HS-27A (cell line): Measurements from ENCODE around the gene NAALADL2.

ENCODE experiments used
- DNase-seq: peaks from one replicate; pipeline ENCODE4 v3.0.0-alpha.2; 2012; ENCODE audit warnings: low read depth, missing footprints

The NAALADL2 gene

DNA sequence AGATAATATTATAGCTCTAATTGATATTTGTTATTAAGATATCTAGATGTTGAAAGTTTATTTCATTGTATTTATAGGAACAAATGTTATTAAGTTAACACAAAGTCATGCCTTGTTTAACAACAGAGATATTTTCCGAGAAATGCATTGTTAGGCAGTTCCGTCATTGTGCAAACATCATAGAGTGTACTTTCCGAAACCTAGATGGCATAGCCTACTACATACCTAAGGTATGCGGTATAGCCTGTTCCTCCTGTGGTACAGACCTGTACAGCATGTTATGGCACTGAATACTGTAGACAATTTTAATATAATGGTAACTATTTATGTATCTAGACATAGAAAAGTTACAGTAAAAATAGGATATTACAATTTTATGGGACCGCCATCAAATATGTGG, 114.3 kb downstream of the NAALADL2 start:
- DNase-seq = no peak

DNA sequence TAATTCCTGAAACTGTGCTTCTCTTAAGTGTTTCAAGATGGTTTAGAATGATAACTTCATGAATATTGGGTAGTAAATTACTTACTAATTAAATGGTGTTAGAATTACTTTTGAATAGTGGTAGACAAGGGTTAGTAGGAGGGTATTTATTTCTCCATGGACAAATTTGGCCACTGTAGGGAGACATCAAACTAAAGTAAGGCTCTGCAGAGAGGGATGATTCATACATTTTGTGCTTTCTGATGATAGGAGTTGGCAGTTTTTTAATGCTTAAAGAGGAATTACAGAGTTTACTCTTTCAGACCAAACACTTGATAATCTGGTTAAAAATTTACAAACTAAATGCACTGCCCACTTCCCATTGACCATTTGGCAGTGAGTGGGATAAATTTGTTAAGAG, 127.6 kb downstream of the NAALADL2 start:
- DNase-seq = no peak

DNA sequence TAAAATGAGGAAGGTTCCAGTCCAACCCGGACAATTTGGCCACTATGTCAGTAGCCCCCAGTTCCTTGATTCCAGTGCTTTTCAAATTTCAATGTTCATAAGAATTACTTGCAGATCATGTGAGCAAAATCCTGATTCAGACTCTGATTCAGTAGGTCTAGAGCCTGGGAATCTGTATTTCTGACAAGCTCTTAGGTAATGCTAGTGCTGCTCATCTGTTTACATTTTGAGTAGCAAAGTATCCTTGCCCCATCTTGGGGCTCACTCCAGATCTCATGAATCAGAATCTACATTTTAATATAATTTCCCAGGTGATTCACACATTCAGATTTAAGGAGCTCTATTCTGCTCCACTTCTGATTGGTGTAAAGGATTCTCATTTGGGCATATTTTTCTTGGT, 142.0 kb downstream of the NAALADL2 start:
- DNase-seq = no peak

DNA sequence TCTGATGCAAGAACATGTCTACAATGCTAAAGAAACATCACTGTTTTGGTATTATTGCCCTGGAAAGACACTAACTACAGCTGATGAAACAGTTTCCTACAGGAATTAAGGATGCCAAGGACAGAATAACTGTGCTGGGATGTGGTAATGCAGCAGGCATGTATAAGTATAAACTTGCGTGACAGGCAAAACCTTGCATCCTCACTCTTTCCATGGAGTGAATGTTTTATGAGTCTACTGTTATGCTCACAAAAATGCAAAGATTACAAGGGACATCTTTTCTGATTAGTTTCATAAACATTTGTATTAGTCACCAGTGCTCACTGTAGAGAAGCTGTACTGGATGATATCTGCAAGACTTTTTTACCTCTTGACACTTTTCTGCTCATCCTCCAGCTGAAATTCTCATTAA, 143.6 kb downstream of the NAALADL2 start:
- peak; percentile 51 for DNase-seq

DNA sequence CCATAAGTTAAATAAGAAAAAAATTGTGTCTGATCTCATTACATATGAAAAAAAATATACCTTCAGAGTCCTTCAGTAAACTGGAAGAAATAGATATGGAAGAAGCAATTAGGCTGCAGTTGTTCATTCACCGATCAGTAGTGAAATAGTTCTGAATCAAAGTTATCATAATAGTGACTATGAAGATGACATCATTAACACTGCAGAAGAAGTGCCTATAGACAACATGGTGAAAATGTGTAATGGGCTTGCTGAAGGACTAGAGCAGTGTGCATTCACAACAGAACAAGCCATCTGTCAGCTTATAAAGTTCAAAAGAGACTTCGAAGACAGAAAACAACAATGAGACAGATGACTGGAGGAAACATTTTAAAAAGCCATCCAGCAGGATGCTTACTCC, 144.5 kb downstream of the NAALADL2 start:
- DNase-seq = no peak

DNA sequence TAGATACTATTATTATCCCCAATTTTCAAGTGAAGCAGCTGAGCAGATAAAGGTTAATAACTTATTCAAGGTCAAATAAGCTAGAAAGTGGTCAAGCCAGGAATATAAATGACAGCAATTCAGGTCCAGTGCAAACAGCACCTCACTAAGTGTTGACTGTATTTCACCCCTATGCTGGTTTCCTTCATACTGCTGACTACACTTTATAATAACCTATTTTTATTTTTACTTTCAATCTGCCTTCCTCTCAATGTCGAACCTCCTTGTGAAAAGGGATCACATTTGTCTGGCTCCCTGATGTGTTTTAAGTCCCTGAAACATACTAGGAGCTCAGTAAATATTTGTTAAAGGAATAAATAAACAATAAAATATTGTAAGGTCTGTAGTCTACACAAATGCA, 146.1 kb downstream of the NAALADL2 start:
- DNase-seq = no peak

DNA sequence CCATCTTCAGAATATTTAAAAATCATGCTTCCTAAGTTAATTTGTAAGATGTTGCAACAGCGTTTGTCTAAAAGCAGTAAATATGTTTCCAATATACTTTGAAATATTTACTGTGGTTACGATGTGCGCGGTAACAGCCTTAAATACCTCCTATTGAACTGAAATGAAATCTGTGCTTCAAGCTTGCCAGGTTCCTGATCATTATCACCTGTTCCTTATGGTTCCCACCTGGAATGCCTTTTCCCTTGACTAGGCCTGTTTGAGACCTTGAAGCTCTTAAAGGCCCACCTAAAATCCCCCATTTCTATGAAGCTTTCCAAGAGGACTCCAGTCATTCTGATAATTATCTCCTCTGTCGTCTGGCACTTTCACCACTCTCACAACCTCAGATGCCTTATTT, 146.7 kb downstream of the NAALADL2 start:
- no peak for DNase-seq

DNA sequence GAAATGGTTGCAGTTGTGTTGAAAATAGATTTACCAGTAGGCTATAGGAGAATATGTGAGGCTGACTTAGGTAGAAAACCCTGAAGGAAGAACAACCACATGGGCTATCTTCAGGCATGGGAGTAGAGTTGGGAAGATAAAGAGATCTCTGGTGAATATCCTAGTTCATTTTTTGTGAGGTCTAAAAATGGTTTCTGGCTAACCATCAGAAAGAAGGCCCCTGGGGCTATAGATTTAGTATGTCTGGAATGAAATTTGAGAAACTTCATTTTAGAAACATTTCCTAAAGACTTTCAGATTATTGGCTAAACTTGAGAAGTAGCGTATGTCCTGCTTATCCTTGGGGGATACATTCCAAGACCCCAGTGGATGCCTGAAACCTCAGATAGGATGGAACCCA, 148.2 kb downstream of the NAALADL2 start:
- no peak for DNase-seq

DNA sequence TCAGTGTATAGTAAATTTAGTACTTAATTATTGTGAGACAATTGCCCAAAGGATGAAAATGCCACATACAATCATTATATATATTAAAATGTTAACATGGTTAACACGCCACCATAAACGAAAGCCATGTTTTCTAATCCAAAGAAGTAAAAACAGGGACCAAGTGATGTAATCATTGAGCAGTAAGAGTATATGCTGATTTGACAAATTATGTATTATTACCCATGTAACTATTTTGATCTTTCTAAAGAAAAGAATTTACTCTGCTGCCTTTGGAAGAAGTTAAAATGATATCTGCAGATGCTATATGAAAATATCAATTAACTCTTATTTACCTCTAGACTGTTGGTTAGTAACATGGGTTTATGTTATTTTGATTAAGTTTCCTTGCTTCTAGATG, 150.2 kb downstream of the NAALADL2 start:
- no peak for DNase-seq

DNA sequence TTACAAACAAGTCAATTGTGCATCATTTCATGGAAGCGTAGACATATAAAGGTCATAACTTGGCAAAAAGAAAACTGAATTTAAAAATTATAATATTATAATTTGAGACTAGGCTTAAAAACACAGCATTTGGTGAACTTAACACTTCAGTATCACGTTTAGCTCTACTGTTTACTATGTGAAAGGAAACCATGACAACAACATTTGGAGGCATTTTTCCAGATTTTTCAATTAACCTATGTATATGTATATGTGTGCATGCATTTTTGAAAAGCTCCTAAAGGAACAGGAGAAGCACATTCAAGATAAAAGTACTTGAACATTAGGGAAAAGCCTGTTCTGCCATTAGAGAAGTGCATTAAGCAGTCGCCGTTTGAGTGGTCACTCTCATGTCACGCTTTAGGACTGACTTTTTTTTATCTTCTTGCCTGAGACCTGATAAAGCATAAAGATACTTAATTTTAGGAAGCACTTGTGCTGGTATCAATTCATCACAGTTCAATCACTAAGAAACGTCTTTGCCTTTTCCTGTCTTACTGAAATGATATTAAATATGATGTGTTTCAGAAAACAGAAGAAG, 156.0 kb downstream of the NAALADL2 start:
- DNase-seq = no peak

DNA sequence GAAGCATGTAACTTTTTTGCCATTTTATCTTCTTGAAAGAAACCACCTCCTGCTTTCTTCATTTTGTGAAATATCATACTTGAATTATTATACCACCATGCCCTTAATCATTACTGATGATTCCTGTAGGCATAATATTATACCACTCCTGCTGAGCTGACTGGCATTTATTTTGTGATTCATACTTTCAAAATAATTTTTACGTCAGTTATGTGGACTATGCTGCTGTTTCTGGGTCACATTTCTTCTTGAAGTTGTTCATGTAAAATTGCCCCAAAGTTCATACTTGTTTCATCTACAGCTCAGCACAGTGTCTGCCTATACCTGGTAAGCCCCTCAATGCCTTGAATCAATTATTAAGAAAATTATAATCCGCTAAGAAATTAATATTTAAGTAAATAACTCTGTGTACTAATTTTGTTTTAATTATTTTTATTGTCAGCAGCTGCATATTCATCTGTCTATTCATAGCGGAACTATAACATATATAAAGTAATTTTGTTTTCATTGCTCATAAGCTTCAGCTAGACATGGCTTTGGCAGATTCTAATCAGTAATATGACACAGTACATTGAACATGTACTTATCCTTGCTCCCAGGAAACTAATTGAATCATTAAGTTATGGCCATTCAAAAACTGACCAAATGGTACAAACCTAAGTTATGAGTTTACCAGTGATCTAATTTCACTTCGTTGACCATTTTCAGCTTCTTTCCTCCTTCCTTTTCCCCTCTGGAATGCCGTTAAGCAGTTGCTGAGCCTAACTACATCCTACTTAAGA, 160.0 kb downstream of the NAALADL2 start:
- no peak for DNase-seq

DNA sequence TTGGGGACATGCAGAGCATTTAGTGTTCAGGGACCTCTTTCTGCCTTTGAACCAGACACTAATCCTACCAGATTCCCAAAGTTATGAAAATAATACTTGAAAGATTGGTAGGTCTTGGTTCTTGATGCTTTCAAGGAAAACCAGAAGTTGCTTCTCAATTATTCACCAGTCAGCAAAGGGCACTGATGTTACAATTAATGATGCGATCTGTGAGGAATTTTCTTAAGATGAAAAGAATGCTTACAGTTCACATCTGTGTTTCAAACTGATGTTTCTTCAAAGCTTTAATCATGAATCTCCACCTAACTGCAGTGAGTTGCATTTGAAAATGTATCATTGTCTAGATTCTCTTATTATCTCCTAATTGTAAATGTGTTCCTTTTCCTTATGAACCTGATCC, 161.0 kb downstream of the NAALADL2 start:
- DNase-seq = no peak

DNA sequence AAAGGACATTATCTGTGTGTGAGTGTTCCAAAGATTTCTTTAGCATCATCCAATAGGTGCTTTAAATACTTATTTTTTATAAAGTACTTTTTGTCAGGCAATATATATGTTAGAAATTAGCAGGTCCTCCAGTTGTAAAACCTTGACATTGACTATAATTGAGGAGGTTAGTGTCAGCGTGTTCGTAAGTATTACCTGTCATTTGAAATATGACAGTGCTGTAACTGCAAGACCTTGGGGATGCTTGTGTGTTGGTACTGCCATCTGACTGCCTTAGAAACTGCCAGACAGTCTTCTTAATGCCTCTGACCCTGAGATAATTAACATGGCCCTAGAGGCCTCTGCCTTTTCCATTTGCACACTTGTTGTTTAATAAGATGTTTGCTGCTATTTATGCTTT, 170.7 kb downstream of the NAALADL2 start:
- no peak for DNase-seq

DNA sequence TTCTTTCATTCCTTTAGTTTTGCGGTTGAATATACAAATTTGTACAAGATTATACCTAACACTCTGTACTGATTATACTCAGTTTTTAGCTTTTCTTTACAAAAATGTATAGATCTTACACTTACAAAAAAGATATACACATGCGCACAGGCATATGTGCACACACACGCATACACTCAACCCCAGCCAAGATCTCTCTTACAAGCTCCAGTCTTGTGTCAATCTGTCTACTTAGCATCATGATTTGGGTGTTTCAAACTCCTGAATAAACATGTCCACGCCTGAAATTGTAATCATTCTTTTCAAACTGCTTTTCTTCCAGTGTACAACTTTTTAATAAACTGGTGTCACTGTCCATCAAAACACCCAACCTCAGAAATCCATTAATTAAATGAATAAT, 180.7 kb downstream of the NAALADL2 start:
- no peak for DNase-seq

DNA sequence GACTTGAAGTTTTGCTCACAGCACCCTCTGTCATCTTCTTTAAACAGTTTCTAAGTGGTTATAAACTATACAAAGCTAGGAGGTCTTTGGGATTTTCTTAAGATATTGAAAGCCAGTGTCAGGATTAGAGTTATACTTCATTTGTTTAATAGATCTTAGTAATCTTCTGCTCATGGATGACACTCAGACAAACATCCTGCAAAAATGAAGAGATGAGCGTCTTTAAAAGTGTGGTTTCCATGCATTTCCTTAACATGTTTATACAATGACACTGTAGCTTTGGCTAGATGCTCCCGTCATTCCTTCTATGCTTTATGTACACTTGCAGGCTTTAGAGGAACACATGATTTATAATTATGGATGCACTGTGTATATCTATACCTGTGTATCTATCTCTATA, 182.2 kb downstream of the NAALADL2 start:
- no peak for DNase-seq

DNA sequence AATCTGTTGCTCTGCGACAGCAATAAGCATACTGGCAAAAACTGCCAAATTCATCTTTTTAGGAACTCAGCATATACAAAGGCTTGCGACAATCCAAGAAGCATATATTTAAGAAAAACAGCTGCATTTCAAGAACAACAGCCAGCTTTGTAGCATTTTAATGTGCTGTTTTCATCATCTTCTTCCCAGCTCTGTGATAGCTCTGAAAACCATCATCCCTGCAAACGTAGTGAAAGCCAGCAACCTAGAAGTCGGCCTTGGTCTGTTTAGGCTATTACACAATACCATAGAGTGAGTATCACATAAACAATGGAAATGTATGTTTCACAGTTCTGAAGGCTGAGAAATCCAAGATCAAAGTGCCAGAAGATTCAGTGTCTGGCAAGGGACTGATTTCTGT, 187.5 kb downstream of the NAALADL2 start:
- DNase-seq = no peak

DNA sequence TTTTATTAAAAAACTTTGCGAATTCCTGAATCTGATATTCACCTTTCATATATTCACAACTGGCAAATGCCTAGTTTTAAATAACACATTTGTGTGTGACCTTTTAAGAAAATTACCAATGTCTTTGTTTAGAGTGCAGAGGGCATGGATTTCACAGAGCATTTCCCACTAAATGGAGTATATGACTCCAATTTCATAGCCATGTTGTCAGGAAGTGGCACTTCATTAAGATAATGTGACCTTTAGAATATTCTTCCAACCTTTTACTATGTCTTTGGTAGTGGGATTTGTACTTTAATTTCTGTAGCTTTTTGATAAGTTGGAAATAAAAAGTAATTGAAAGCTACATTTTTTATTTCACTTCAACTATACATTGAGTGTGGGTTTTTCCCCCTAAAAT, 188.7 kb downstream of the NAALADL2 start:
- DNase-seq = no peak

DNA sequence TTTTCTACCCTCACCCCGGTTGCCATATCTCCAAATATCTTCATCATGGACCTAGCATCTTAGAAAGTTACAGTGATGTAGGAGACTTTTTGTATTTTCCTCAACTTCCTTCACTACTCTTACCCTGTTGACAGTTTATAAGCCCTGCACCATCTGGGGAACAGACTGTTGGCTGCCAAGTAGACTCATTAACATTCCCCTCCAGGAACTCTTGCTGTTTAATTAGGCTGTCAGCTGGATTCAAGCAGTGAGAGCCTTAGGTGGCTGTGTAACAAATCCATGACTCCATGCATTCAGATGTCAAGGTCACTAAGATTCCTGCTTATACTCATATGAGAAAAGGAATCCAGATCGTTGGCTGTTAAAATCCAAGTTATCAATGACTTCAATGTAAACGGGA, 198.3 kb downstream of the NAALADL2 start:
- DNase-seq = no peak

DNA sequence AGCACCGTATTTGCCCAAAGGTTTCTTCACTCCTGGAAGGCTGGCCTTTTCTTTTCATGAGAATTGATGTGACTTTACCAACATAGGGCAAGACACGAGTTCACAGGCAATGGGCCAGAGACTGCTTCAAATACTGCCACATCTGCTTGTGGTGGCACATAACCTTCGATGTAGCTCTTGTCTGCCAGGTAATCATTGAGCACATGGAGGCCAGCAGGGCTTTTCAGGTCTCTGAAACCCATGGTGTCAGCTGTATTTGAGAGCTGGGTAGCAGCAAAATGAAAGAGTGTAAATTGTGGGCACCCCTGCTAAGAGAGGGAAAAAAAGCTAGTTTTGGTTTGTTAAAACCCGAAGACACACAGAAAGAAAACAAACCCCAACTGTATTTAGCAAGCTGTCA, 200.7 kb downstream of the NAALADL2 start:
- no peak for DNase-seq

DNA sequence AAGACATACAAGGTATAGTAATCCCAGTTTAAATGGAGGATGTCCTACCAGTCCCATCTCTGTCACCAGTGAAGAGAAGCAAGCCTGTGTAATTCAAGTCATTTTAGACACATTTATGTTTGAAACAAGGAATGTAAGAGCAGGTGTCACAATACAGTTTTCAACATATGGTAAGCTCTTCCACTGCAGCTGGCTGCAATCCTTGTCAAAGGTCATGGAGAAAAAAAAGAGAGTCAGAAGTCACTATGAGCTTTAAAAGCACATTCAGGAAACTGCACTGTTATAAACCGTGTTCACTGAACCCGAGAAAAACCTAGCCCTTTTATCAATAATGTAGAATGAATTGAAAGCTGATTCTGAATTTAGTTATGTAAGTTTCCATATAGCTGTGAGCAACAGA, 206.4 kb downstream of the NAALADL2 start:
- DNase-seq = no peak

DNA sequence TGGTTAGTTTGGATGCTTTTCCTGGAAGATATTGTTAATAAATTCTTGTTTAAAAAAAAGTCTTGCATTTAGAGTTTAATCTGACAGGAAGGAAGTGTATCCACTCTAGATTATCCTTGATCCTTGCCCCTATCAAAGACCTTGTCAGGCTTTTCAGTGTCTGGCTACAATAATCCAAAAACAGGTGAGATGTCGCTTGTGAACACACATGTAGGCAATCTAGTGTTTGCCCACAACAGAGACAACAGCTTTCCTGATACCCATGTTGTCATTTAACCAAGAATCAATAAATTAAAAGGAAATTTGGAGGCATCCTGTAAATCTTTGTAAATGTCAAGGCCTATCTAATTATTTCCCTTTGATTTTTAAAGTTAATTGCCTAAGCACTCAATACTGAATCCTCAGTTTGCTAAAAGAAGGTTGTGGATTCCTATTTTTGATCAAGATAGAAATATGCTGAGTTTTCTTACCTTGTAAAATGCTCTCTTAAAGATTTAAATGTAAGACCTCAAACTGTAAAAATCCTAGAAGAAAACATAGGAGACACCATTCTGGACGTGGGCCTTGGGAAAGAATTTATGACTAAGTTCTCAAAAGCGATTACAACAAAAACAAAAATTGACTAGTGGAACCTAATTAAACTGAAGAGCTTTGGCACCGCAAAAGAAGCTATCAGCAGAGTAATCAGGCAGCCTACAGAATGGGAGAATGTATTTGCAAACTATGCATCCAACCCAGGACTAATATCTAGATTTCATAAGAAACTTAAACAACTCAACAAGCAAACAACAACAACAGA, 207.7 kb downstream of the NAALADL2 start:
- no peak for DNase-seq

DNA sequence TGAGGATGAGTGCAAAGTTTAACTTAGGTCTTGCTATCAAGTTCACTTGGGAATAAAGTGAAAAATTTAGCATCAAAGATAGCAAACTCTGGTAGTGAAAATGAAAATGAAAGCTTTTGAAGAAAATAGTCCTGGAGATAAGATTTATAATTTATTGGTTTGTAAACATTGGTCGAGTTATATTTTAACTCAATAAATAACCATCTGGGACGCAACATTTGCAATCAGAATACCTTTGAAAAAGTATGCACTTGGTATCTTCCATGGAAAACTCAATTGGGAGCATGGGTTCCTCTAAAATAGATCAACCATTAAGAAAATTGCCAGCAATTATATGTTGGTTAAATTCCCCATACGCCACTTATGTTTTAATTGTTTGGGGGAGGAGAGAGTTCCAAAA, 209.5 kb downstream of the NAALADL2 start:
- DNase-seq = no peak

DNA sequence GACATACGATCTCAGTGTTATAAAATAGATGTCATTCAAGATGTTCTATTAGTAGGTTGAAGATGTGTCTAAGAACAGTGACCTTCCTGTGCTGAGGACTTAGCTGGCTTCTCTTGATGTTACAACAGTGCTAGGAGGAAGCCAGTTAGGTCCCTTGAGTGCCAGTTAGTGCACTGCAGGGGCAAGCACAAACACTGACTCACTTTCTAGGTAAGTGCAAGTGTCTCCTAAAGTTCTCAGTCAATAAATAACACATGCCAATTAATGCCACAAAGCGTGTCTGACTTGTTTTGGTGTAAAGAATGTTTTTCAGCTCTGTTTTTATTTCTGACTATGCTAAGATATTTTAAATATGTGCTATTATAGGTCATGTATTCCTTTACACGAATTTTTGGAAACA, 211.8 kb downstream of the NAALADL2 start:
- DNase-seq = no peak
